SK-N-SH (cell line): Measurements from ENCODE around the gene TSPAN13. TPM values are rescaled to one million over a fixed set of nuclear protein-coding genes. Genes with fewer than 3 reads are reported as not detected.

Source experiments
- CTCF ChIA-PET: fragments of 300-600, 350-600 bp; formaldehyde crosslinking; extraction: SDS; loops from one replicate; lab custom pipeline; 2021; lab: Yijun Ruan, JAX
- POLR2A ChIA-PET: fragments of 350-600 bp; sonication (Branson Sonifier 250); formaldehyde crosslinking; extraction: SDS; loops from one replicate; lab custom pipeline; 2020; ENCODE audit warnings: antibody characterized with exemption, inconsistent platforms; lab: Yijun Ruan, JAX
- DNase-seq: peaks from one replicate; pipeline ENCODE4 v3.0.0; 2012
- H2AFZ ChIP-seq: fragments of 200-600 bp; sonication (generic); 2 replicates; pipeline ENCODE4 v1.8.1; 2016; ENCODE audit warnings: antibody characterized with exemption, mild to moderate bottlenecking, low read depth
- H3F3A ChIP-seq: fragments of 200-600 bp; sonication (generic); replicated peaks from 2 replicates; pipeline ENCODE3; 2016; ENCODE audit warnings: antibody characterized with exemption, mild to moderate bottlenecking; ENCODE audit not compliant: insufficient read depth
- H3K27ac ChIP-seq, 2 experiments: fragments of 200-500 bp in 1 of 2; fragments of 200-600 bp in 1 of 2; sonication (Bioruptor generic) in 1 of 2; sonication (generic), shearing (Covaris generic) in 1 of 2; 2 replicates each; pipeline versions ENCODE4 v1.5.1 to v1.6.1; 2014 to 2016; ENCODE audit warnings: low read depth in 2 of 2, inconsistent platforms in 1 of 2, low read length in 1 of 2, mild to moderate bottlenecking in 1 of 2, mixed read lengths in 1 of 2
- H3K27me3 ChIP-seq: fragments of 200-600 bp; sonication (generic), shearing (Covaris generic); 2 replicates; pipeline ENCODE4 v1.6.1; 2016; ENCODE audit warnings: mixed run types; ENCODE audit not compliant: insufficient read depth
- H3K36me3 ChIP-seq, 2 experiments: fragments of 200-500 bp in 1 of 2; fragments of 200-600 bp in 1 of 2; sonication (Bioruptor generic) in 1 of 2; sonication (generic) in 1 of 2; replicated peaks in 1 of 2; 2 replicates each; pipeline versions ENCODE3 to v1.5.1; 2014 to 2016; ENCODE audit warnings: low read length in 1 of 2, mild to moderate bottlenecking in 1 of 2; ENCODE audit not compliant: insufficient read depth in 2 of 2, control insufficient read depth in 1 of 2
- H3K4me1 ChIP-seq, 2 experiments: fragments of 200-500 bp in 1 of 2; fragments of 200-600 bp in 1 of 2; sonication (Bioruptor generic) in 1 of 2; sonication (generic), shearing (Covaris generic) in 1 of 2; 2 replicates each; pipeline versions ENCODE4 v1.5.1 to v1.6.1; 2014 to 2016; ENCODE audit warnings: low read depth in 1 of 2, low read length in 1 of 2, mixed run types in 1 of 2; ENCODE audit not compliant: insufficient read depth in 2 of 2, control insufficient read depth in 1 of 2
- H3K4me2 ChIP-seq: fragments of 200-600 bp; sonication (generic), shearing (Covaris generic); 2 replicates; pipeline ENCODE4 v1.6.1; 2017; ENCODE audit warnings: mixed run types
- H3K4me3 ChIP-seq, 2 experiments: fragments of 200-500 bp in 1 of 2; fragments of 200-600 bp in 1 of 2; sonication (Bioruptor generic) in 1 of 2; sonication (generic), shearing (Covaris generic) in 1 of 2; 2 replicates each; pipeline versions ENCODE4 v1.5.1 to v1.8.1; 2014 to 2016; ENCODE audit warnings: low read depth in 2 of 2, inconsistent platforms in 1 of 2, low read length in 1 of 2, mild to moderate bottlenecking in 1 of 2, mixed read lengths in 1 of 2, moderate library complexity in 1 of 2
- H3K79me2 ChIP-seq: fragments of 200-600 bp; sonication (generic); 2 replicates; pipeline ENCODE4 v1.8.1; 2017; ENCODE audit warnings: mild to moderate bottlenecking; ENCODE audit not compliant: insufficient read depth
- H3K9ac ChIP-seq: fragments of 200-600 bp; sonication (generic); 2 replicates; pipeline ENCODE4 v1.6.1; 2017; ENCODE audit warnings: mixed run types
- H3K9me2 ChIP-seq: fragments of 200-600 bp; sonication (generic); 2 replicates; pipeline ENCODE4 v1.6.1; 2017; ENCODE audit warnings: mixed run types
- H3K9me3 ChIP-seq: fragments of 200-600 bp; sonication (generic); 2 replicates; pipeline ENCODE4 v1.6.1; 2017; ENCODE audit warnings: mixed run types, mild to moderate bottlenecking, moderate library complexity
- H4K20me1 ChIP-seq: fragments of 200-600 bp; sonication (generic); 2 replicates; pipeline ENCODE4 v1.6.1; 2017; ENCODE audit warnings: mild to moderate bottlenecking, mixed run types; ENCODE audit not compliant: insufficient read depth
- CHD2 ChIP-seq: fragments of 150-350 bp; IDR thresholded peaks from 2 replicates; pipeline ENCODE4 v1.6.1; 2018; ENCODE audit warnings: low read length; ENCODE audit not compliant: partially characterized antibody
- ELF1 ChIP-seq: IDR thresholded peaks from 2 replicates; pipeline ENCODE4 v1.4.0; 2012
- EP300 ChIP-seq, 2 experiments: IDR thresholded peaks; 2 replicates each; pipeline versions ENCODE4 v1.4.0 to v1.6.1; 2012; ENCODE audit warnings: borderline replicate concordance in 1 of 2, low read depth in 1 of 2, low read length in 1 of 2
- EZH2phosphoT487 ChIP-seq: fragments of 200-600 bp; sonication (generic); IDR thresholded peaks from 2 replicates; pipeline ENCODE4 v1.6.1; 2017; ENCODE audit warnings: low read depth, mixed run types, mild to moderate bottlenecking, antibody characterized with exemption, moderate library complexity, borderline replicate concordance
- FOSL2 ChIP-seq: IDR thresholded peaks from 2 replicates; pipeline ENCODE4 v1.4.0; 2012; ENCODE audit warnings: low read depth, mild to moderate bottlenecking, moderate library complexity, borderline replicate concordance
- FOXM1 ChIP-seq: IDR thresholded peaks from 2 replicates; pipeline ENCODE4 v1.4.0; 2012; ENCODE audit warnings: low read depth, mild to moderate bottlenecking
- GABPA ChIP-seq: IDR thresholded peaks from 2 replicates; pipeline ENCODE4 v1.4.0; 2012; ENCODE audit warnings: low read depth, mild to moderate bottlenecking
- MEF2A ChIP-seq: IDR thresholded peaks from 2 replicates; pipeline ENCODE4 v1.4.0; 2012; ENCODE audit warnings: low read depth, borderline replicate concordance
- NFIC ChIP-seq: IDR thresholded peaks from 2 replicates; pipeline ENCODE4 v1.4.0; 2012; ENCODE audit warnings: borderline replicate concordance
- NRF1 ChIP-seq: IDR thresholded peaks from 2 replicates; pipeline ENCODE4 v1.6.1; 2012; ENCODE audit warnings: low read depth, mild to moderate bottlenecking, low read length
- POLR2AphosphoS5 ChIP-seq: IDR thresholded peaks from 2 replicates; pipeline ENCODE4 v1.6.1; 2012; ENCODE audit warnings: low read depth, low read length
- REST ChIP-seq: IDR thresholded peaks from 2 replicates; pipeline ENCODE4 v1.6.1; 2012; ENCODE audit warnings: mild to moderate bottlenecking, low read depth, low read length, moderate library complexity
- SIN3A ChIP-seq: IDR thresholded peaks from 2 replicates; pipeline ENCODE4 v1.6.1; 2012; ENCODE audit warnings: low read depth, mild to moderate bottlenecking, low read length, moderate library complexity, borderline replicate concordance
- TAF1 ChIP-seq: IDR thresholded peaks from 2 replicates; pipeline ENCODE4 v1.6.1; 2012; ENCODE audit warnings: low read depth, mild to moderate bottlenecking, low read length, moderate library complexity, borderline replicate concordance
- TCF12 ChIP-seq: IDR thresholded peaks from 2 replicates; pipeline ENCODE4 v1.4.0; 2012
- TEAD4 ChIP-seq: IDR thresholded peaks from 2 replicates; pipeline ENCODE4 v1.4.0; 2012; ENCODE audit warnings: mild to moderate bottlenecking, borderline replicate concordance; ENCODE audit not compliant: insufficient read depth
- USF1 ChIP-seq: IDR thresholded peaks from 2 replicates; pipeline ENCODE4 v1.4.0; 2012; ENCODE audit warnings: low read depth, borderline replicate concordance
- YY1 ChIP-seq: IDR thresholded peaks from 2 replicates; pipeline ENCODE4 v1.4.0; 2012; ENCODE audit warnings: low read depth, mild to moderate bottlenecking
- WGBS: methylation state at CpG from one replicate; pipeline ENCODE4 v1.1.6; 2017; ENCODE audit warnings: low lambda C conversion rate; 5-methylcytosine and 5-hydroxymethylcytosine counted together
- polyA plus RNA-seq, 3 experiments: library from polyadenylated mRNA; depleted of rRNA; stranded (reverse); fragments of >200 nt; gene quantifications; 2 replicates each; pipeline ENCODE4 v1.2.3, GENCODE V29; 2012
- TF ChIP-seq, protein P1 (sequence below): fragments of 150-350 bp; IDR thresholded peaks from 2 replicates; pipeline ENCODE4 v1.6.1; 2017; ENCODE audit warnings: antibody characterized with exemption, low read length, low read depth, borderline replicate concordance
- TF ChIP-seq, protein P2 (sequence below): IDR thresholded peaks from 2 replicates; pipeline ENCODE4 v1.4.0; 2012; ENCODE audit warnings: low read depth

The TSPAN13 gene
- polyA plus RNA-seq, 1 of the 3 experiments (the other 2 are of a cell fraction): 0.26 TPM

DNA sequence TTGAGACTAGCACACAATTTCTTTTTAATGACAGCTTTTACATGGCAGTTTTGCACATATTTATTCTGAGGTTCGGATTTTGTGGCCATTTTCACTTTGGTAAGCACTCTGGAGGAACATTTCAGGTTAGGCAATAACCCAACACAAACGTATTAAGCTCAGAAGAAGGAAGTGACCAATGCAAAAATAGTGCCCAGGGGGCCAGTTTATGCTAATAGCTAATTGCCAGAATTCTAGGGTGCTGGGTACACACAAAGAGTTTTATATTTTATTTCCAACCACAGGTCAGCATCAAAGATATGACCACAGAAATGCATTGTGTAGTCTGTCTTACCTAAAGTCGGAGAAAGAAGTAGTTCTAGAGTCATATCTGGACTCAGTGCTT is 59.7 kb downstream of the TSPAN13 start:
- Histone ChIP-seq H3K4me3 (no peak overlapping the region), H3K36me3 (no peaks in the 10 kb centered on the region), H3K9me2 (no peaks in the 10 kb centered on the region), H3K4me2 (no peak overlapping the region), H3K9ac (no peak overlapping the region), H3K79me2 (no peaks in the 10 kb centered on the region), H3K4me1 (no peaks in the 10 kb centered on the region; a peak in 1 of 4 replicates), H3K27me3 (peaks cover 19% of the 10 kb centered on the region; the same call in 1 of the 2 replicates), H3K9me3 (no peaks in the 10 kb centered on the region), H3K27ac (no peak overlapping the region), H4K20me1 (no peaks in the 10 kb centered on the region), H3F3A (no peaks in the 10 kb centered on the region), H2AFZ (no peak overlapping the region)
- WGBS: 23% methylated on average over 3 of the region's 3 CpGs
- ChIA-PET POLR2A (no interaction called here), CTCF (interaction anchor here (2.9 kb wide), 1 partner anchor 13 kb away, joined by 25 read pairs; no protein-coding TSS in a partner anchor)
- no peak for DNase-seq
- no peak for TF ChIP-seq TEAD4

DNA sequence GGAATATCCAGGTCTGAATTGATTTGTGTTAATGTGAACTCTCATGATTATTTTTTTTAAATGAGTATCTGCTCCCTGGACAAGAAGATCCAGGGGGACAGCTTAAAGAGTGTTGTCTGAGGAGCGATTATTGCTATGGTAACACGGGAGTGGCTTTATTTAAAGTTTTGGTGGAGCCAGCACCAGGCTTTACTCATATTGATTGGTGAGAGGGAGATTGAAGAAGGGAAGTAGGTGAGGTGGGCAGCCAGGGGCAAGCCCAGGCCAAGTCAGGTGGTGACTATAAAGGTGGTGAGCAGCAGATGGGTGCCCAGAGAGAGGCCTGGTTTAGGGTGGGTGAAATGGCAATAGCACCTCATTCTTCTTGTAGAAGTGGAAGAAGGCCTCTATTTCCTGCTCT is 61.4 kb downstream of the TSPAN13 start:
- H3K4me1 ChIP-seq: no peaks in the 10 kb centered on the region; a peak in 1 of 4 replicates
- H3K79me2 ChIP-seq: no peaks in the 10 kb centered on the region
- H3K9ac ChIP-seq: no peak overlapping the region
- ChIA-PET POLR2A (no interaction called here), CTCF (no interaction called here)
- H3F3A ChIP-seq: no peaks in the 10 kb centered on the region
- no peaks in the 10 kb centered on the region for H3K9me3 ChIP-seq
- TF ChIP-seq NRF1: no peak
- TF ChIP-seq EZH2phosphoT487: no peak
- no peak for TF ChIP-seq TCF12
- no peak for TF ChIP-seq YY1
- TF ChIP-seq TAF1: no peak
- TF ChIP-seq MEF2A: no peak
- no peak for TF ChIP-seq SIN3A
- TF ChIP-seq NFIC: no peak
- TF ChIP-seq, protein P1, sequence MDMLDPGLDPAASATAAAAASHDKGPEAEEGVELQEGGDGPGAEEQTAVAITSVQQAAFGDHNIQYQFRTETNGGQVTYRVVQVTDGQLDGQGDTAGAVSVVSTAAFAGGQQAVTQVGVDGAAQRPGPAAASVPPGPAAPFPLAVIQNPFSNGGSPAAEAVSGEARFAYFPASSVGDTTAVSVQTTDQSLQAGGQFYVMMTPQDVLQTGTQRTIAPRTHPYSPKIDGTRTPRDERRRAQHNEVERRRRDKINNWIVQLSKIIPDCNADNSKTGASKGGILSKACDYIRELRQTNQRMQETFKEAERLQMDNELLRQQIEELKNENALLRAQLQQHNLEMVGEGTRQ: no peak
- TF ChIP-seq FOXM1: no peak
- no peak for TF ChIP-seq EP300 (IDR thresholded peaks at IDR 0.05; ENCODE audit: borderline replicate concordance in 1 of 2, low read depth in 1 of 2, low read length in 1 of 2)
- TF ChIP-seq, protein P2, sequence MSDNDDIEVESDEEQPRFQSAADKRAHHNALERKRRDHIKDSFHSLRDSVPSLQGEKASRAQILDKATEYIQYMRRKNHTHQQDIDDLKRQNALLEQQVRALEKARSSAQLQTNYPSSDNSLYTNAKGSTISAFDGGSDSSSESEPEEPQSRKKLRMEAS: no peak
- no peak for TF ChIP-seq TEAD4
- no peak for TF ChIP-seq POLR2AphosphoS5
- no peak for TF ChIP-seq REST
- no peak for TF ChIP-seq FOSL2
- no peak for TF ChIP-seq USF1
- TF ChIP-seq ELF1: no peak
- no peak for TF ChIP-seq CHD2
- TF ChIP-seq GABPA: no peak
- H4K20me1 ChIP-seq: no peaks in the 10 kb centered on the region
- no peak for DNase-seq
- WGBS: 63% methylated on average over 2 of the region's 2 CpGs
- no peaks in the 10 kb centered on the region for H3K36me3 ChIP-seq
- H3K4me2 ChIP-seq: no peak overlapping the region
- H2AFZ ChIP-seq: no peak overlapping the region
- H3K4me3 ChIP-seq: no peak overlapping the region
- no peaks in the 10 kb centered on the region for H3K9me2 ChIP-seq
- H3K27me3 ChIP-seq: peaks cover 9% of the 10 kb centered on the region; the same call in 1 of the 2 replicates
- no peak overlapping the region for H3K27ac ChIP-seq
